Femur (tissue), 1 donor: ENCODE data around the gene CACNA2D1.

ENCODE experiments used
- DNase-seq: peaks from one replicate; pipeline ENCODE4 v3.0.0-alpha.2; 2017

CACNA2D1 gene

GRCh38 chr7:82270870-82271269, 172.7 kb downstream of the CACNA2D1 start:
- no peak for DNase-seq

- no peak for DNase-seq
These were observed 174.9 kb downstream of the CACNA2D1 start for GRCh38 chr7:82268632-82269031.

- DNase-seq = no peak
These were observed 177.5 kb downstream of the CACNA2D1 start for GRCh38 chr7:82266081-82266480.

- no peak for DNase-seq
These were observed 178.7 kb downstream of the CACNA2D1 start for GRCh38 chr7:82264783-82265305.

- no peak for DNase-seq
These were observed 179.4 kb downstream of the CACNA2D1 start for GRCh38 chr7:82263920-82264782.

GRCh38 chr7:82258181-82258580, 185.4 kb downstream of the CACNA2D1 start:
- DNase-seq = no peak

- DNase-seq = peak; percentile 50
These were observed 186.4 kb downstream of the CACNA2D1 start for GRCh38 chr7:82257118-82257695.

- DNase-seq = no peak
These were observed 187.9 kb downstream of the CACNA2D1 start for GRCh38 chr7:82255706-82256105.

- no peak for DNase-seq
These were observed 193.0 kb downstream of the CACNA2D1 start for GRCh38 chr7:82250598-82250997.

GRCh38 chr7:82249979-82250378, 193.6 kb downstream of the CACNA2D1 start:
- DNase-seq = no peak

GRCh38 chr7:82247814-82248433, 195.7 kb downstream of the CACNA2D1 start:
- no peak for DNase-seq

- DNase-seq = no peak
These were observed 198.5 kb downstream of the CACNA2D1 start for GRCh38 chr7:82244947-82245517.

GRCh38 chr7:82241356-82241755, 202.2 kb downstream of the CACNA2D1 start:
- no peak for DNase-seq

GRCh38 chr7:82235713-82236112, 207.9 kb downstream of the CACNA2D1 start:
- DNase-seq = no peak

GRCh38 chr7:82234457-82235049, 209.0 kb downstream of the CACNA2D1 start:
- no peak for DNase-seq

- no peak for DNase-seq
These were observed 212.6 kb downstream of the CACNA2D1 start for GRCh38 chr7:82230811-82231581.

GRCh38 chr7:82229164-82229563, 214.4 kb downstream of the CACNA2D1 start:
- DNase-seq = no peak

GRCh38 chr7:82226191-82226590, 217.4 kb downstream of the CACNA2D1 start:
- no peak for DNase-seq

- DNase-seq = no peak
These were observed 219.0 kb downstream of the CACNA2D1 start for GRCh38 chr7:82224529-82224928.

GRCh38 chr7:82223580-82223979, 220.0 kb downstream of the CACNA2D1 start:
- DNase-seq = no peak

- no peak for DNase-seq
These were observed 222.4 kb downstream of the CACNA2D1 start for GRCh38 chr7:82221152-82221674.

- DNase-seq = no peak
These were observed 231.1 kb downstream of the CACNA2D1 start for GRCh38 chr7:82212466-82212865.
